ENCODE measurements around the gene RIMBP2. TPM values are rescaled to one million over a fixed set of nuclear protein-coding genes. Genes with fewer than 3 reads are reported as not detected.

RIMBP2 gene
- total RNA-seq, 4 donors from 2014 or later, result not detected

DNA sequence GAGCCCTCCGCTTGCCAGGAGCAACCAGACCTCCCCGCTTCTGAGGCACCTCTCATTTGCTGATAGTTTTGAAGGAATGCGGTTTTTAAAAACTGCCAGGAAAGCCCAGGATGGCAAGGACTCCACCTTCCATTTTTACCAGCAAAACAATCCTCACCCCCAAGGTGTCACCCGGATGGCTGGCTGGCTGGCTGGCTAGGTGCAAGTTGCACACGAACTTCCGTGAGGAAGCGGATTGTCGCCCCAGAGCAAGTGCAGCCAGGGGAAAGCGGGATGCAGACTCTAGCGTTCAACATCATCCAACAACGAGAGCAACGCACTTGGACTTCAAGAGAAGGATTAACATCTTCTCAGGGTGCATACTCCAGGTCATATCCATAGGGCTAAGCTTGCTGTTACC, 125.4 kb downstream of the RIMBP2 start:
- TF ChIP-seq, protein P1, sequence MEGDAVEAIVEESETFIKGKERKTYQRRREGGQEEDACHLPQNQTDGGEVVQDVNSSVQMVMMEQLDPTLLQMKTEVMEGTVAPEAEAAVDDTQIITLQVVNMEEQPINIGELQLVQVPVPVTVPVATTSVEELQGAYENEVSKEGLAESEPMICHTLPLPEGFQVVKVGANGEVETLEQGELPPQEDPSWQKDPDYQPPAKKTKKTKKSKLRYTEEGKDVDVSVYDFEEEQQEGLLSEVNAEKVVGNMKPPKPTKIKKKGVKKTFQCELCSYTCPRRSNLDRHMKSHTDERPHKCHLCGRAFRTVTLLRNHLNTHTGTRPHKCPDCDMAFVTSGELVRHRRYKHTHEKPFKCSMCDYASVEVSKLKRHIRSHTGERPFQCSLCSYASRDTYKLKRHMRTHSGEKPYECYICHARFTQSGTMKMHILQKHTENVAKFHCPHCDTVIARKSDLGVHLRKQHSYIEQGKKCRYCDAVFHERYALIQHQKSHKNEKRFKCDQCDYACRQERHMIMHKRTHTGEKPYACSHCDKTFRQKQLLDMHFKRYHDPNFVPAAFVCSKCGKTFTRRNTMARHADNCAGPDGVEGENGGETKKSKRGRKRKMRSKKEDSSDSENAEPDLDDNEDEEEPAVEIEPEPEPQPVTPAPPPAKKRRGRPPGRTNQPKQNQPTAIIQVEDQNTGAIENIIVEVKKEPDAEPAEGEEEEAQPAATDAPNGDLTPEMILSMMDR (IDR thresholded peaks at IDR 0.05; ENCODE audit: low read depth), result no peak

DNA sequence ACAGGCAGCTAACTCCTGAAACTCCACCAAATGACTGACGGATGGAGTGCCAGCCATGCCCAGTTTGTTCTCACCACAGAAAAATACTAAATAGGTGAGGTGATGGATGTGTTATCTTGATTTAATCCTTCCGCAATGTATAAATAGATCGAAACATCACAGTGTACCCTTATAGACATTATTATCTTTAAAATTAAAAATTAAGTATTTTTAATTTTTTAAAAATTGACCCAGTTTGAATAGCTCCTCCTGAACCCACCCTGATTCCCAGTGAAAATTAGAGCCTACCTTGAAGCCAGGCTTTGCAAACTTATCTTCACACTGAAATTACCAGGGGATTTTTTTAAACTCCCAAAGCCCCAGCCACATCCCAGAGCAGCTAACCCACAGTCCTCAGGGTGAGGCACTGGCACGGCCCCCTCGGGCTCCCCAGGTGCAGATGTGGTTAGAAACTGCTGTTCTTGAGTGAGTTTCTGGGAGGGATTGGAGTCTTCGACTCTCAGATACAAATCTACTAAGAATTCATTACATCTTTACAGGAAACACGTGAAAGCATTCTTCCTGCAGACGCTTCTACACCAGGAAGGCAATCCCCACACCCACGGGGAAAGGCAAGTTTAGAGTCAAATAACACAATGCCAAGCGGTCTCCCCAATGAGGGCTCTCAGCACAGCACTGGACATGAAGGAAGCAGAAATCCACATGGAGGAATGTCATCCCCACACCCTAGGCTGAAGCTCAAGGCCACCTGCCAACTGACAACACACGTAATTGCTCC, 126.4 kb downstream of the RIMBP2 start:
- TF ChIP-seq, protein P1 (IDR thresholded peaks at IDR 0.05; ENCODE audit: low read depth), result no peak

DNA sequence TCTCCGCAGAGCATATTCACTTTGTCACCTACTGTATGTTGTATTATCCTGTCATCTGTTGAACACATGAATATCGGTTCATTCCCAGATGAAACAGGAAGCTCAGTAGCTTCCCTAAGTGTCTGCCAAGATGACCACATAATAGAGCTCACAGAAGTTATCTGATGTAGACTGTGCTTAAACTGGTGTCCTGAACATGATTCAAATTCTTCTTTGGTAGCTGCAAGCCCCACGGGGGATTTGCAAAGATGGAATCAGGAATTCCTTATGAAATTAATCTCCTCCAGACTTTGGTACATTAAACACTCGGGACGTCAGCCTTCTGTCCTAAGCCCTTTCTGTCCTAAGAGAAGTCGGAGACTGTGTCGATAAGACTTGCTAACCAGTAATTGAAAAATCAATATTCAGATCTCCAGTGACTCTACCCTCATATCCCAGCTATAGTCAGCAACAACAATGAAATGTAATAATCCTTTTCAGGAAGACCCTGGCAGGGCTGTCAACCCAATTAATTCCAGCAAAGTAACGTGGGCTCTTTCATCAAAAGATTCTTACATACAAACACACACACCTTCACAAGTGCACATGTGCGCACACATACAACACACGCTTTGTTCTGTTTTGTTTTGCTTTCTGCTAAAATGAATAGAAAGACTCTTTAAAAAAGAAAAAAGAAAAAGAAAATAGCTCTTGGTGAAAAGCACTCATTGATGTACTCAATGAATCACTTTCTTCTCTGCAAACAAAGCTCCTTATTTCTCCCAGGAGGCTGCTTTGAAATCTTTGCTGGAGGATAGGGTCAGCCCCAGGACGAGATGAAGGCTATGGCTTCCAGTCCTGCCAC, 127.2 kb downstream of the RIMBP2 start:
- TF ChIP-seq, protein P1 (IDR thresholded peaks at IDR 0.05; ENCODE audit: low read depth), result no peak

DNA sequence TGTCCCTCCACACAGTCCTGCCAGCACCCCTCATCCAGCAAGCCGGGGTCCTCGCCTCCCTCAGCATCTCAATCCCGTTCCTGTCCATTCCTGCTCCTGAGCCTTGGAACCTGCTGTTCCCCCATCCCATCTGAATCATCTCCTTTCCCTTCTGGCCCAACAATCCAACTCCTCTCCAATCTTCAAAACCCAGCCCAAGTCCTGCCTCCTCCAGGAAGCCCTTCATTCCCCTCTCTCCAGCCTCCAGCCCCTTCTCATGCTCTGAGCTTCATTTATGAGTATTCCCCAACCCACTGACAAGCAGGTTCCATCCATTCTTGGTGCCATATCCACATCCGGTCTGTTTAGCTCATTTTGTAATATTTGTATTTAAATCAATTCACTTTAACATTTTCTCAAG, 128.1 kb downstream of the RIMBP2 start:
- TF ChIP-seq, protein P1 (IDR thresholded peaks at IDR 0.05; ENCODE audit: low read depth), result no peak

DNA sequence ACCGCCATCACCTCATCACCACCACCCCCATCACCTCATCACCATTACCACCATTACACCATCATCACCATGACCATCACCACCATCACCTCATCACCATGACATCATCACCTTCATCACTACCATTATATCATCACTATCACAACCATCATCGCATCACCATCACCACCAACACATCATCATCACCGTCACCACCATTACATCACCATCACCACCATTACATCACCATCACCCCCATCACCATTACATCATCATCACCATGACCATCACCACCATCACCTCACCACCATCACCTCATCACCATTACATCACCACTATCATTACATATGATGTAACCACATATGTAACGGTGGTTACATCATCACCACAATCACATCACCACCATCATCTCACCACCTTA, 132.3 kb downstream of the RIMBP2 start:
- TF ChIP-seq, protein P1 (IDR thresholded peaks at IDR 0.05; ENCODE audit: low read depth), result no peak

DNA sequence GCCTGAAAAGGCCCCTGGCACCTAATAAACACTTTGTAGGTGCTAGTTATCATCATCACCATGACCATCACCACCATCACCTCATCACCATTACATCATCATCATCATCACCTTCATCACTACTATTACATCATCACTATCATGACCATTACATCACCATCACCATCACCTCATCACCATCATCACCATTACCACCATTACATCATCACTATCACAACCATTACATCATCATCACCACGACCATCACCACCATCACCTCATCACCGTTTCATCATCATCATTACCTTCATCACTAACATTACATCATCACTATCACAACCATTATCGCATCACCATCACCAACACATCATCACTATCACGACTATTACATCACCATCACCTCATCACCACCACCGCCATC, 132.8 kb downstream of the RIMBP2 start:
- TF ChIP-seq, protein P1 (IDR thresholded peaks at IDR 0.05; ENCODE audit: low read depth), result no peak

DNA sequence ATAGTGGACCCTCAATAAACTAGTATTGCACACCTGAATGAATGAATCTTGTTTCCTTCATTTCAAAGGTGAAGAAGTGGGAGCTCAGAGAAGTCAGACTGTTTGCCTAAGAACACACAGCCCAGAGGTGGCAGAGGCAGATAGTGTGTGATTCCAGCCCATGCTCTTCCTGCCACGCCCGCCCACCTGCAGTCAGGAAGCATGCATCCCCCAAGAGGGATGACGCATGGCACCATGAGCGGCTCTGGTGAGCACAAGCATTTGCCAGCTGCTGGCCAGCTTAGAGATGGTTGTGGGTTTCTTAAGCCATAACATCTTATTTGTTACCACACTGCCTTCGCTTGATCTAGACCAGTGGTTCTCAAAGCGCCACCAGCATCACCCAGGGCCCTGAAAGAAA, 133.8 kb downstream of the RIMBP2 start:
- TF ChIP-seq, protein P1 (IDR thresholded peaks at IDR 0.05; ENCODE audit: low read depth), result no peak
